HG02885 (cell line): ENCODE measurements around the gene IL3.

Source experiments
- ATAC-seq: cut with Tn5 transposase; IDR thresholded peaks from one replicate; pipeline ENCODE4 v1.9.1; 2021; ENCODE audit warnings: mild to moderate bottlenecking; ENCODE audit not compliant: unreplicated experiment, poor library complexity

Gene IL3

DNA sequence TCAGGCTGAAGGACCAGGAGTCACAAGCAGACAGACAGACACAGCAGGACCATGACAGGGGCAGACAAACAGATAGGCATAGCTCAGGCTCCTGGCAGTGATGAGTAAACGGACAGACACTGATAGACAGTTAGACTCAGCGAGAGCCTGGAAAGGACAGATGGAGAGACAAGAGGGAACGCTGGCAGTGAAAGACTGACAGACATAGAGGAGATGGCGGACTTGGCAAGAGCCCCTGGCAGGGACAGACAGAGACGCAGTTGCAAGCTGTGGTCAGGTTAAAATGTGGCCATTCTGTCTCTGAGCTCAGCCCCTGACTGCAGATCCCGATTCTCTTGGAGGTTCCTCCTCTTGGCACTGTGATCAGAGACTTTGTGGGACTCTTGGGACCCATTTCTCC lies 26.7 kb downstream of the IL3 start:
- ATAC-seq = no peak

GRCh38 chr5:132087661-132088060 lies 27.2 kb downstream of the IL3 start:
- ATAC-seq = no peak

DNA sequence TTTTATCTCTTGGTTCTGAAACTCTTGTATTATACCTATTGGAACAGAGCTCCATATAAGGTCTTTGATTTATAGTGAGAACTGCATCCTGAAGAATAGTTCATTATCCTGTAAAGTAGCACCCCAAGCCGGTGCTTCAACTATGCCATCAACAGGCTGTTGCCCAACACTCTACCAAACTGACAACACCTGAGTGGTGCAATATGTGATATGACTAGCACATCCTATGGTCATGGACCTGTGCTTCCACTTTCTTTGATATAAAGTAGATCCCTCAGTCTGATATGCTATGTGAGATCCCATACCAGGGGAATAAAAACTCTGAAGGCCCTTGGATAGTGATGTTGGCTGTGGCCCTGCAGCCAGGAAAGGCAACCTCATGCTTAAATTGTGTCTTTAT lies 28.9 kb downstream of the IL3 start:
- no peak for ATAC-seq

GRCh38 chr5:132090107-132090506 lies 29.7 kb downstream of the IL3 start:
- no peak for ATAC-seq

DNA sequence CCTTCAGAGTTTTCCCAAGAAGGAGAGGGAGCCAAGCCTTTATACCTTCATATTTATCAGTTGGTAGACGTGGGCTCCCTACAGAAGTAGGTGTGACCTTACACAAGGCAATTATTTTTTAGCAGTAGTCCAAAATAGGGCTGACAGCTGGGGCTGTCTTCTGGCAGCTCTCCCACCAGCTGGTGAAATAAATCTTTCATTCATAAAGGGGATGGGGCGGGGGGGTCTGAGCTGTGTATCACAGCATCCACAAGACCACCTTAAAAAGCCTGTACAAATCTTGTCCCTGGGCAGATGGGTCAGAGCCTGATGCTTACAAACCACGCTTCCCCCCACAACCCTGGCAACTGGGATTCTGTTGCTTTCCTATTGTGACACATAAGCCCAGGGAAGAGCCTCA lies 32.8 kb downstream of the IL3 start:
- no peak for ATAC-seq

- no peak for ATAC-seq
Observed at GRCh38 chr5:132094393-132095076, 34.1 kb downstream of the IL3 start.

DNA sequence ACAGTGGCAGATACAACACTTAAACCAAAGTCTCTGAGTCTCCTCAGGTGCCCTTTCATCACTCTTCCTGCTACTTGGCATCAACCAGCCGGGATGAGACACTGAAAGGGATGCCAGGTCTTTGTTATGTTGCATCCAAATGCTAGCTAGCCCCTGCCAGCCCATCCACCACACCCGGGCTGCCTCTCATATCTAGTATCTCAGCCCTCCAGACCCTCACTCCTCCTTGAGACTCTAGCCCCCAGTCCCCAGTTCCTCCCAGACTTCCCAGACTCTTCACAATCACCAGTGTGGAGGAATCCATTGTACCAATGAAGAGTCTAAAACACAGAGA lies 34.6 kb downstream of the IL3 start:
- ATAC-seq = no peak

- no peak for ATAC-seq
Observed at GRCh38 chr5:132095424-132095972, 35.0 kb downstream of the IL3 start.

GRCh38 chr5:132096904-132097303 lies 36.4 kb downstream of the IL3 start:
- ATAC-seq = no peak

DNA sequence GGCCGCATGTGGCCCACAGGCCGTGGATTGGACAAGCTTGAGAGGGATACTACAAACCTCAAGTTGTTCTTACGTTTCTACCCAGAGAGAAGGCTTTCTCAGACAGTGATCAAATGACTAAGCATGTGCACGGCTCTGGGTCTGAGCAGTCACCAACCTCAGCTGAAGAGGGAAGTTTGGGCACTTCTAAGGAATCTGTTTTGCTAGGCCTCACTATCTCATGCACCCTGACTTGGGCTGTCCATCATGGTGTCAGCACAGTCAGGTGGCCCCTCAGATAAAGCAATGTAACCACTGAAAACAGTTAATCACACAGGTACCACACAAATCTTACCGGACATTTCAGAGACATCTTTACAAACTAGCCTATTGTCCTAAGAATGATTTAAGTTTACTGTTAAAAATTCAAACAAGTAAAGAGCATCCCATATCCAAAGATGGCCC lies 37.7 kb downstream of the IL3 start:
- ATAC-seq = peak; percentile 51

DNA sequence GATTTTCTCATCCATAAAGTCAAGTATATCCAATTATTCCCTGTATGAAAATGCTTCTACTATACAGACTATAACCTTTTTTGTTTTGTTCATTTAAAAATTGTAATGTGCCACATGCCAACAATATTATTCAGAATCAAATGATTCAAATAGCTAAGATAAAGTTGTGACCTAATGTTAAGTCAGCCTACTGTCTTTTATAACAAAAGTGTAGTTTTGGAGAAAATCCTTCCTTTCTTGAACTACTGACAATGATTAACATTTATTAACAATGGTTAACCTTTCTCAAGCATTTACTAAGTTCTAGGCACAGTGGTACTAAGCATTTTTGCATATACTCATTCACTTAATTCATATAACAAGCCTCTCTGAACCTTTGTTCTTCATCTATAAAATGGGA lies 38.2 kb downstream of the IL3 start:
- ATAC-seq = no peak

DNA sequence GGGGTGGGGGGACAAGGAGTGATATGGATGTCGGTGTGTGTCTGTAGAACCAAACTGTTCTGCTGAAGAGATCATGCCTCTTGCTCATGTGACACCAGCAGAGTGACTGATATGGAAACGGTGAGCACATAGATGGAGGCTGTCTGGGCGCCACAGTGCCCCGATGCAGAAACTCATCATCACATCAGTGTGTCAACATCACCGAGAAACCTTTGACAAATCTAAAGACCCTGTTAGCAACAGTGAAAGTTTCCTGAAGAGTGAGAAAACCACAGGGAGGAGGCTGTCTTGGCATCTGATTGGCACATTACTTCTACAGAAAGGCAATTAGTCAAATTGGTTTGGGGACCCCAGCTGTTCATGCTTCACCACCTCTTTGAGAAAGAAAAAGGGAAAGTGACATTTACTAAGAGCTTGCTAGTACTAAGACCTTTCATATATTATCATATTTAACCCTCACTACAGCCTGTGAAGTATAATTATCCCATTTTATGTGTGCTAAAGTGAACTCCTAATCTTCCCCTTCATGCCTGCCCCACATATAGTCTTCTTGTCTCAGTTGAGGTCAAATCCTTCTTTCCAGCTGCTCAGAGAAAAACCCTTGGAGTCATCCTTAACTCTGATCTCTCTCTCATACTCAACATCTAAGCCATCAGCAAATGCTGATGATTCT lies 38.8 kb downstream of the IL3 start:
- peak; percentile 38 for ATAC-seq

GRCh38 chr5:132099905-132100304 lies 39.5 kb downstream of the IL3 start:
- no peak for ATAC-seq

- peak; percentile 28 for ATAC-seq
Observed at GRCh38 chr5:132100672-132101261, 40.3 kb downstream of the IL3 start.

GRCh38 chr5:132101385-132101880 lies 41.0 kb downstream of the IL3 start:
- ATAC-seq = no peak

GRCh38 chr5:132102101-132102701 lies 41.7 kb downstream of the IL3 start:
- no peak for ATAC-seq

- ATAC-seq = no peak
Observed at GRCh38 chr5:132102944-132103331, 42.5 kb downstream of the IL3 start.

DNA sequence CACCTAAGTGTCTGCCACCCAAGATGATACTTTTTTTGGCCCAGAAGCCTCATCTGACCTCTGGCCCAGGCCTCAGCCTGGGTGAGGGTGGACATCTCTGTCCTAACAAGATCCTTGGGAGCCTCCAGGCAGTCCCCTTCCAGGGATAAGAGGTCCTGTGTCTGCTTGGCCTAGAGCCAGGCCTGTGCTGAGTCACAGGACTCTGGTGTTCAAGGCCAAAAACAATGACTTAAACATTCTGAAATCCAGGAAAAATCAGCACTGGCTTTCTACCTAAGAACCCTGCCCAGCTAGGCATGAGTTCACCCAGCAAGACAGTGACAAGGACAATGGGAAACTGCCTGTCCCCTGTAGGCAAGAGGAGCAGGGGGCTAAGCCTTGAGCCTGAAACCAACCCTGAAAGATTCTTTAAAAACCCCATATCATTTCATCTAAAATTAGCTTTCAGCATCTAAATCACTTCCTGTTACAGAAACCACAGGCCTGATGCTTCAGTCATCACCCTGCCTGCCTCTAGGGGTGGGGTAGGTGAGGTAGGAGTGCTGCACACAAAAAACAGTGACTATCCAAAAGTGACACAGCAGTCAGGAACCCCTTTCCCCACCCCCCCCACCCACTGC lies 43.0 kb downstream of the IL3 start:
- ATAC-seq = peak; percentile 73

DNA sequence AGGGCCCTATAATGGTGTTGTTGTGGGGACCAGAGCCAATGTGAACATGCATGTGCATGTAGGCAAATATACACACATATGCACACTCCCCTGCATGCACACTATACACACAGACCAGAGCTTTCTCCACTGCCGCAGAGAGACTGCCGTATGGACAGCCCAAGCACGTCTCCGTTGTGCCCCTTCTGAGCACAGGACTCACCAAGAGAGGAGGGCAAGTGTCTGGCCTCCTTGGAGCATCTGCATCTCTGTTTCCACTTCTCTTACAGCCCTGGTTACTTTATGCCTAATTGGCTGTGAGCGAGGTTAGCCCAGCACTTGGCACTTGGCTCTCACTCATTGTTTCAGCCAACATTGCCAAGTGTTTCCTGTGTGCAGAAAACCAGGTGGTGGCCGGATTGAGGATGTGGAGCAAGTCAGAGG lies 43.5 kb downstream of the IL3 start:
- ATAC-seq = peak; percentile 16

- ATAC-seq = no peak
Observed at GRCh38 chr5:132104556-132104955, 44.1 kb downstream of the IL3 start.

GRCh38 chr5:132105688-132106087 lies 45.2 kb downstream of the IL3 start:
- ATAC-seq = no peak
